A549 (cell line): Measurements from ENCODE around the gene MRPL42.

Source experiments
- FOSL2 ChIP-seq, 2 experiments: fragments of 450-650 bp in 1 of 2; fragments of >200 bp in 1 of 2; sonication (Bioruptor Twin) in 1 of 2; formaldehyde crosslinking; IDR thresholded peaks; 2 replicates each; pipeline versions ENCODE4 v1.5.0 to v1.6.1; 2016 to 2020; ENCODE audit warnings: mild to moderate bottlenecking in 1 of 2, moderate library complexity in 1 of 2
- MAFK ChIP-seq: fragments of 450-650 bp; IDR thresholded peaks from 2 replicates; pipeline ENCODE4 v1.6.1; 2014; ENCODE audit not compliant: partially characterized antibody
- PBX3 ChIP-seq: IDR thresholded peaks from 2 replicates; pipeline ENCODE4 v1.6.1; 2012
- POLR2A ChIP-seq: IDR thresholded peaks from 2 replicates; pipeline ENCODE4 v1.6.1; 2012; ENCODE audit warnings: mild to moderate bottlenecking, low read length
- RNF2 ChIP-seq: fragments of 200-600 bp; sonication (generic); IDR thresholded peaks from 2 replicates; pipeline ENCODE4 v1.6.1; 2016; ENCODE audit warnings: low read depth, mild to moderate bottlenecking, antibody characterized with exemption, moderate library complexity, borderline replicate concordance
- SMC3 ChIP-seq: fragments of >200 bp; sonication (Bioruptor Twin); formaldehyde crosslinking; IDR thresholded peaks from 3 replicates; pipeline ENCODE4 v1.6.1; 2018; ENCODE audit warnings: inconsistent platforms
- TF ChIP-seq, protein P1 (sequence below): fragments of >200 bp; sonication (Bioruptor Twin); formaldehyde crosslinking; IDR thresholded peaks from 3 replicates; pipeline ENCODE4 v1.5.1; 2016
- TF ChIP-seq, protein P2 (sequence below): fragments of 200-600 bp; sonication (generic); IDR thresholded peaks from 2 replicates; pipeline ENCODE4 v1.6.1; 2016; ENCODE audit warnings: antibody characterized with exemption, mild to moderate bottlenecking, moderate library complexity

DNA sequence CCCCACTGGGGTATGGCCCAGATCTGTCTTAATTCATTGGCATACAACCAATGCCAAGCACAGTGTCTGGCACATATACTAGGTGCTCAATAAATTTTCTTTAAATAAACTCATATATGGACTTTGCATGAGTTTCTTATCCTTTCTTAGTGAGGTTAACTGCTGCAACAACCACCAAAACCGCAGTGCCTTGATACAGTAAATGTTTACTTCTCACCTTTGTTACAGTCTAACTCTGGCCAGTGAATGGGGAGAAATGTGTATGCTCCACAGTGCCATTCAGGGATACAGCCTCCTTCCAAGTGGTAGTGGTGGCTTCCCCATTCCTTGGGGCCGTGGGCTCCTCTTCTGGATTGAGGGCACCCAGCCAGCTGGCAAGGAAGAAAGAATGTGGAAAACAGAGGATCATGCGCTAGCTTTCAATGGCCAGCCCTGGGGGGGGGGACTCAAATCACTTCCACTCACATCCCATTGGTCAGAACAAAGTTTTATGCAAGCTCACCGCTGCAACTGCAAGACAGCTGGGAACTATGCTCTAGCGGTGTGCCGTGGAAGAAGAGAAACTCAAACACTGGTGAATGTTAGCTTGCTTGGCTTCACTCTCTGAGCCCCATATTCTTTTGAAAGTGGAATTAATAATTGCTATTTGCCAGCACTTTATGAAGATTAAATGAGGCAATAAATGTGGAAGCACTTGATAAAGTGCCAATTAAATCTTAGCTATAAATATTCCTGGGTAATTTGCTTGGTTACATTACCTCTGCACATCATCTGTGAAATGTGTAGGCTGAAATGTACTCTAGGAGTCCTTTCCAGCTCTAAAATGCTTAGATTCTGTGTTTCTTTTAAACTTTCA, 54.1 kb downstream of the MRPL42 start:
- TF ChIP-seq, protein P1, sequence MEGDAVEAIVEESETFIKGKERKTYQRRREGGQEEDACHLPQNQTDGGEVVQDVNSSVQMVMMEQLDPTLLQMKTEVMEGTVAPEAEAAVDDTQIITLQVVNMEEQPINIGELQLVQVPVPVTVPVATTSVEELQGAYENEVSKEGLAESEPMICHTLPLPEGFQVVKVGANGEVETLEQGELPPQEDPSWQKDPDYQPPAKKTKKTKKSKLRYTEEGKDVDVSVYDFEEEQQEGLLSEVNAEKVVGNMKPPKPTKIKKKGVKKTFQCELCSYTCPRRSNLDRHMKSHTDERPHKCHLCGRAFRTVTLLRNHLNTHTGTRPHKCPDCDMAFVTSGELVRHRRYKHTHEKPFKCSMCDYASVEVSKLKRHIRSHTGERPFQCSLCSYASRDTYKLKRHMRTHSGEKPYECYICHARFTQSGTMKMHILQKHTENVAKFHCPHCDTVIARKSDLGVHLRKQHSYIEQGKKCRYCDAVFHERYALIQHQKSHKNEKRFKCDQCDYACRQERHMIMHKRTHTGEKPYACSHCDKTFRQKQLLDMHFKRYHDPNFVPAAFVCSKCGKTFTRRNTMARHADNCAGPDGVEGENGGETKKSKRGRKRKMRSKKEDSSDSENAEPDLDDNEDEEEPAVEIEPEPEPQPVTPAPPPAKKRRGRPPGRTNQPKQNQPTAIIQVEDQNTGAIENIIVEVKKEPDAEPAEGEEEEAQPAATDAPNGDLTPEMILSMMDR = no peak
- TF ChIP-seq, protein P2, sequence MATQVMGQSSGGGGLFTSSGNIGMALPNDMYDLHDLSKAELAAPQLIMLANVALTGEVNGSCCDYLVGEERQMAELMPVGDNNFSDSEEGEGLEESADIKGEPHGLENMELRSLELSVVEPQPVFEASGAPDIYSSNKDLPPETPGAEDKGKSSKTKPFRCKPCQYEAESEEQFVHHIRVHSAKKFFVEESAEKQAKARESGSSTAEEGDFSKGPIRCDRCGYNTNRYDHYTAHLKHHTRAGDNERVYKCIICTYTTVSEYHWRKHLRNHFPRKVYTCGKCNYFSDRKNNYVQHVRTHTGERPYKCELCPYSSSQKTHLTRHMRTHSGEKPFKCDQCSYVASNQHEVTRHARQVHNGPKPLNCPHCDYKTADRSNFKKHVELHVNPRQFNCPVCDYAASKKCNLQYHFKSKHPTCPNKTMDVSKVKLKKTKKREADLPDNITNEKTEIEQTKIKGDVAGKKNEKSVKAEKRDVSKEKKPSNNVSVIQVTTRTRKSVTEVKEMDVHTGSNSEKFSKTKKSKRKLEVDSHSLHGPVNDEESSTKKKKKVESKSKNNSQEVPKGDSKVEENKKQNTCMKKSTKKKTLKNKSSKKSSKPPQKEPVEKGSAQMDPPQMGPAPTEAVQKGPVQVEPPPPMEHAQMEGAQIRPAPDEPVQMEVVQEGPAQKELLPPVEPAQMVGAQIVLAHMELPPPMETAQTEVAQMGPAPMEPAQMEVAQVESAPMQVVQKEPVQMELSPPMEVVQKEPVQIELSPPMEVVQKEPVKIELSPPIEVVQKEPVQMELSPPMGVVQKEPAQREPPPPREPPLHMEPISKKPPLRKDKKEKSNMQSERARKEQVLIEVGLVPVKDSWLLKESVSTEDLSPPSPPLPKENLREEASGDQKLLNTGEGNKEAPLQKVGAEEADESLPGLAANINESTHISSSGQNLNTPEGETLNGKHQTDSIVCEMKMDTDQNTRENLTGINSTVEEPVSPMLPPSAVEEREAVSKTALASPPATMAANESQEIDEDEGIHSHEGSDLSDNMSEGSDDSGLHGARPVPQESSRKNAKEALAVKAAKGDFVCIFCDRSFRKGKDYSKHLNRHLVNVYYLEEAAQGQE = no peak
- TF ChIP-seq RNF2 (no peak), MAFK (no peak), PBX3 (no peak), SMC3 (no peak), POLR2A (no peak), FOSL2 (IDR thresholded peaks at IDR 0.05) (no peak), FOSL2 (CRISPR knock-in tag; IDR thresholded peaks at IDR 0.05) (no peak)
